ENCODE results near the gene GTF2H1. TPM values are rescaled to one million over a fixed set of nuclear protein-coding genes. Genes with fewer than 3 reads are reported as not detected.

GTF2H1 gene
- total RNA-seq, 1 donor from 2014 or later: 45.2 TPM

GRCh38 chr11:18366286-18366685 lies 43.9 kb downstream of the GTF2H1 start:
- H3K36me3 ChIP-seq: no peaks in the 10 kb centered on the region

GRCh38 chr11:18367431-18367830 lies 45.1 kb downstream of the GTF2H1 start:
- no peak overlapping the region for H3K27ac Mint-ChIP-seq
- H3K79me2 ChIP-seq (ENCODE audit: low read depth): no peaks in the 10 kb centered on the region
- no peaks in the 10 kb centered on the region for H3K9me3 ChIP-seq (ENCODE audit: low read depth)
- no peak overlapping the region for H2AFZ ChIP-seq (replicated peaks)
- H3K9me3 Mint-ChIP-seq: no peaks in the 10 kb centered on the region
- no peak overlapping the region for H3K4me2 ChIP-seq
- no peaks in the 10 kb centered on the region for H3F3A ChIP-seq (ENCODE audit: low read depth)
- no peak overlapping the region for H3K27ac ChIP-seq
- H3K36me3 Mint-ChIP-seq: peaks cover 5% of the 10 kb centered on the region
- peaks cover 2% of the 10 kb centered on the region for H3K27me3 Mint-ChIP-seq (ENCODE audit: insufficient read depth, low read depth)
- TF ChIP-seq CTCF (IDR thresholded peaks at IDR 0.05) (no peak), EZH2phosphoT487 (IDR thresholded peaks at IDR 0.05) (no peak), EZH2 (IDR thresholded peaks at IDR 0.05) (no peak)
- no peak overlapping the region for H3K4me3 Mint-ChIP-seq
- no peaks in the 10 kb centered on the region for H3K4me1 ChIP-seq
- DNase-seq (ENCODE audit: low spot score): no peak
- no peaks in the 10 kb centered on the region for H3K36me3 ChIP-seq
- H3K9ac ChIP-seq: no peak overlapping the region
- no peak overlapping the region for H3K4me3 ChIP-seq
- no peaks in the 10 kb centered on the region for H4K20me1 ChIP-seq (ENCODE audit: low read depth)
- no peaks in the 10 kb centered on the region for H3K4me1 Mint-ChIP-seq
- no peaks in the 10 kb centered on the region for H3K27me3 ChIP-seq

More at GRCh38 chr11:18366286-18366685, 43.9 kb downstream of the GTF2H1 start:
- H3K9me3 Mint-ChIP-seq: no peaks in the 10 kb centered on the region
- no peaks in the 10 kb centered on the region for H4K20me1 ChIP-seq (ENCODE audit: low read depth)
- no peak overlapping the region for H3K27ac Mint-ChIP-seq
- DNase-seq (ENCODE audit: low spot score): no peak
- peaks cover 8% of the 10 kb centered on the region for H3K36me3 Mint-ChIP-seq
- H3K4me3 ChIP-seq: no peak overlapping the region
- H3K4me2 ChIP-seq: no peak overlapping the region
- no peak overlapping the region for H2AFZ ChIP-seq (replicated peaks)
- H3K9ac ChIP-seq: no peak overlapping the region
- H3K9me3 ChIP-seq (ENCODE audit: low read depth): no peaks in the 10 kb centered on the region
- no peaks in the 10 kb centered on the region for H3K4me1 Mint-ChIP-seq
- H3K27me3 ChIP-seq: no peaks in the 10 kb centered on the region
- H3K4me3 Mint-ChIP-seq: no peak overlapping the region
- no peaks in the 10 kb centered on the region for H3F3A ChIP-seq (ENCODE audit: low read depth)
- no peak overlapping the region for H3K27ac ChIP-seq
- no peaks in the 10 kb centered on the region for H3K4me1 ChIP-seq
- H3K27me3 Mint-ChIP-seq (ENCODE audit: insufficient read depth, low read depth): peaks cover 2% of the 10 kb centered on the region
- no peaks in the 10 kb centered on the region for H3K79me2 ChIP-seq (ENCODE audit: low read depth)
- TF ChIP-seq CTCF (IDR thresholded peaks at IDR 0.05): no peak

- H3K9me3 Mint-ChIP-seq: no peaks in the 10 kb centered on the region
- H3K27me3 ChIP-seq: no peaks in the 10 kb centered on the region
- no peaks in the 10 kb centered on the region for H3K4me1 ChIP-seq
- no peak overlapping the region for H3K4me3 Mint-ChIP-seq
- no peak overlapping the region for H3K4me3 ChIP-seq
- H3F3A ChIP-seq (ENCODE audit: low read depth): no peaks in the 10 kb centered on the region
- H2AFZ ChIP-seq (replicated peaks): no peak overlapping the region
- TF ChIP-seq CTCF (IDR thresholded peaks at IDR 0.05): no peak
- TF ChIP-seq EZH2phosphoT487 (IDR thresholded peaks at IDR 0.05): no peak
- TF ChIP-seq EZH2 (IDR thresholded peaks at IDR 0.05): no peak
- peaks cover 5% of the 10 kb centered on the region for H3K36me3 Mint-ChIP-seq
- peaks cover 2% of the 10 kb centered on the region for H3K27me3 Mint-ChIP-seq (ENCODE audit: insufficient read depth, low read depth)
- H3K9me3 ChIP-seq (ENCODE audit: low read depth): no peaks in the 10 kb centered on the region
- H3K27ac Mint-ChIP-seq: no peak overlapping the region
- H3K27ac ChIP-seq: no peak overlapping the region
- DNase-seq (ENCODE audit: low spot score): no peak
- no peak overlapping the region for H3K4me2 ChIP-seq
- no peaks in the 10 kb centered on the region for H3K4me1 Mint-ChIP-seq
- H4K20me1 ChIP-seq (ENCODE audit: low read depth): no peaks in the 10 kb centered on the region
- H3K36me3 ChIP-seq: no peaks in the 10 kb centered on the region
- no peaks in the 10 kb centered on the region for H3K79me2 ChIP-seq (ENCODE audit: low read depth)
- H3K9ac ChIP-seq: no peak overlapping the region
These were observed 45.9 kb downstream of the GTF2H1 start for GRCh38 chr11:18368221-18368620.

Measured in neural progenitor cell (in vitro differentiated cells).